Right atrium auricular region (tissue), 2 donors: Measurements from ENCODE around the gene ASXL3. TPM values are rescaled to one million over a fixed set of nuclear protein-coding genes. Genes with fewer than 3 reads are reported as not detected.

Source experiments
- DNase-seq: peaks from one replicate; pipeline ENCODE4 v3.0.0-alpha.2; 2019; ENCODE audit warnings: low spot score
- H3K27ac ChIP-seq, 2 donors: fragments of 200-600 bp; sonication (generic); 1 replicate in 1 of 2; 2 replicates in 1 of 2; pipeline ENCODE4 v1.5.1; 2016 to 2019
- H3K27me3 ChIP-seq, 2 donors: fragments of 200-600 bp; sonication (generic); one replicate each; pipeline versions ENCODE4 v1.5.1 to v1.6.0; 2017 to 2019
- H3K36me3 ChIP-seq: fragments of 200-600 bp; sonication (generic); one replicate; pipeline ENCODE4 v1.5.1; 2016
- H3K4me1 ChIP-seq, 2 donors: fragments of 200-600 bp; sonication (generic); one replicate each; pipeline versions ENCODE4 v1.5.1 to v1.6.0; 2017 to 2019
- H3K4me3 ChIP-seq, 2 donors: fragments of 200-600 bp; sonication (generic); 1 replicate in 1 of 2; 2 replicates in 1 of 2; pipeline ENCODE4 v1.5.1; 2017 to 2019; ENCODE audit warnings: mild to moderate bottlenecking in 1 of 2, moderate library complexity in 1 of 2
- H3K9me3 ChIP-seq, 2 donors: fragments of 200-600 bp; sonication (generic); one replicate each; pipeline ENCODE4 v1.5.1; 2019
- total RNA-seq, 2 donors: library from RNA; depleted of rRNA; stranded (reverse); fragments of >200 nt; gene quantifications; one replicate each; pipeline ENCODE4 v1.1.0, GENCODE V29; 2016
- TF ChIP-seq, protein P1 (sequence below), 2 donors: fragments of 200-600 bp; sonication (generic); IDR thresholded peaks; one replicate each; pipeline ENCODE4 v1.5.1; 2019; ENCODE audit warnings: antibody characterized with exemption in 2 of 2

Gene ASXL3
- total RNA-seq, 2 donors from 2014 or later, result 2.6 to 4.8 TPM

DNA sequence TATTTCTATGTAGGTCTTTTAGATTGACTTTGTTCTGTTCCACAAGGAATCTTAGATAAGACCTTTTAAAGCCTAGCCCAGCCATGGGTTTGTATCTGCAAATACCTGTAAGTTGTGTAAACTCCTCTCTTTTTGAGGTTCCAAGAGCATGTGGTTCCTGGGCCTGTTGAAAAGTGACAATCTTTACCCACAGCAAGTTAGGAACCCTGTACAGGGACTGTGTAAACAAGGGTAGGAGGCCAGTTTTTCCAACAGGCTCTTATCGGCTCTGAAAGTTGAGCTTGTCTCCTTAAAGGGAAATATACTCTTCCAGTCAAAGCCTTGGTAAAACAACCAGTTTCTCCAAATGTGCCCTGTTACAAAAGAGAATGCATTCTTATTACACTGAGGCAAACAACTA lies 15.3 kb upstream of the ASXL3 start:
- no peak for DNase-seq
- H3K9me3 ChIP-seq, result peaks cover 0 to 6% of the 10 kb centered on the region in 2 donors
- TF ChIP-seq, protein P1, sequence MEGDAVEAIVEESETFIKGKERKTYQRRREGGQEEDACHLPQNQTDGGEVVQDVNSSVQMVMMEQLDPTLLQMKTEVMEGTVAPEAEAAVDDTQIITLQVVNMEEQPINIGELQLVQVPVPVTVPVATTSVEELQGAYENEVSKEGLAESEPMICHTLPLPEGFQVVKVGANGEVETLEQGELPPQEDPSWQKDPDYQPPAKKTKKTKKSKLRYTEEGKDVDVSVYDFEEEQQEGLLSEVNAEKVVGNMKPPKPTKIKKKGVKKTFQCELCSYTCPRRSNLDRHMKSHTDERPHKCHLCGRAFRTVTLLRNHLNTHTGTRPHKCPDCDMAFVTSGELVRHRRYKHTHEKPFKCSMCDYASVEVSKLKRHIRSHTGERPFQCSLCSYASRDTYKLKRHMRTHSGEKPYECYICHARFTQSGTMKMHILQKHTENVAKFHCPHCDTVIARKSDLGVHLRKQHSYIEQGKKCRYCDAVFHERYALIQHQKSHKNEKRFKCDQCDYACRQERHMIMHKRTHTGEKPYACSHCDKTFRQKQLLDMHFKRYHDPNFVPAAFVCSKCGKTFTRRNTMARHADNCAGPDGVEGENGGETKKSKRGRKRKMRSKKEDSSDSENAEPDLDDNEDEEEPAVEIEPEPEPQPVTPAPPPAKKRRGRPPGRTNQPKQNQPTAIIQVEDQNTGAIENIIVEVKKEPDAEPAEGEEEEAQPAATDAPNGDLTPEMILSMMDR (IDR thresholded peaks at IDR 0.05), result no peak
- H3K36me3 ChIP-seq, result no peaks in the 10 kb centered on the region
- H3K27me3 ChIP-seq, result no peaks in the 10 kb centered on the region
- H3K27ac ChIP-seq, result no peak overlapping the region
- no peaks in the 10 kb centered on the region for H3K4me1 ChIP-seq
- no peak overlapping the region for H3K4me3 ChIP-seq

DNA sequence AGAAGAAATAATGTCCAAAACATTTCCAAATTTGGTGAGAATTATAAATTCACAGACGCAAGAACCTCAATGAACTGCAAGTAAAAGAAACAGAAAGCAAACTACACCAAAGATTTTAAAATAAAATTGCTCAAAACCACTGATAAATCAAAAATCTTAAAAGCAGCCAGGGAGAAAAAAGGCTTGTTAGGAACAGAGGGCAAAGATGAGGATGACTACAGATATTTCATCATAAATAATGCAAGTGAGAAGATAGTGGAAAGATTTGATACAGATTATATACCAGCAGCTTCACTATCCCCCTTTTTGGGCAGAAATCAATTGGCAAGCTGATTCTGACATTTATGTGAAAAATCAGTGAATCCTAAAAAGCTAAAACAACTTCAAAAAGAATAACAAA lies 10.3 kb upstream of the ASXL3 start:
- Histone ChIP-seq H3K9me3 (peaks cover 0 to 6% of the 10 kb centered on the region in 2 donors), H3K36me3 (no peaks in the 10 kb centered on the region), H3K27ac (no peak overlapping the region), H3K4me1 (no peaks in the 10 kb centered on the region), H3K27me3 (no peaks in the 10 kb centered on the region), H3K4me3 (no peak overlapping the region)
- no peak for DNase-seq
- TF ChIP-seq, protein P1 (IDR thresholded peaks at IDR 0.05), result no peak

DNA sequence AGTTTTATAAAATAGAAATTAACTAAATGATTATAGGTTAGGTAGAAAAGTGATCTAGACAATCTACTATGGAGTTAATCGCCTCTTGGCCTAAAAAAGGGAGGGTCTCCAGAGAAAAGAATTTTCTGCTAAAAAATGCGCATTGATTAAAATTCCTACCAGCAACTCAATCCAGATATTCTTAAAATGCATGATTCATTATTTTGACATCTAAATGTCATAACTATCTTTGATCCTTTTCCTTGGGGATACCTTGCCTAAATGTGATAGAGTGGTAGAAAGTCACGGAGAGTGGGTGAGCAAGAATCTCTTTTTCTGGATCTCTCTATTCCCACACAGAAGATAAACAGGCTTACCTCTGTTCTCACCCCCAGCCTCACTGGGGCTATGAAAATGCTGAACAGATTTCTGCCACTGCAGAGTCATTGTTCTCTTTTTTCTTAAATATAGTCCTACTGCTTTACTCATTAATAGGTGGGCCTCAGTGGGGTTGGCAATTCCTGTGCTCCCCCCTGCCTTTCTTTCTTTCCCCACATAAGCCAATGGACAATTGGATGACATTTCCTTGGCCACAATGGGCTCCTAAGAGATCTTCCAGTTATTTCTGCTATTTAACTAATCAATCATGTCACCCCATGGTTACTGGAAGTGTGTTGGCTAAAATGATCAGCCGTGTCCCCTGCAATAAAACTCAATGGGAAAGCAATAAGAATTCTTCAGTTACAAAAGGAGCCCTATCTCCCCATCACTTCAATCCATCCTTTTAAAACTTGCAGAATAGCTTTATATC lies 5.8 kb upstream of the ASXL3 start:
- Histone ChIP-seq H3K4me1 (no peaks in the 10 kb centered on the region), H3K4me3 (no peak overlapping the region), H3K9me3 (peaks cover 0 to 6% of the 10 kb centered on the region in 2 donors), H3K36me3 (no peaks in the 10 kb centered on the region), H3K27ac (no peak overlapping the region), H3K27me3 (no peaks in the 10 kb centered on the region)
- TF ChIP-seq, protein P1 (IDR thresholded peaks at IDR 0.05), result no peak
- no peak for DNase-seq

DNA sequence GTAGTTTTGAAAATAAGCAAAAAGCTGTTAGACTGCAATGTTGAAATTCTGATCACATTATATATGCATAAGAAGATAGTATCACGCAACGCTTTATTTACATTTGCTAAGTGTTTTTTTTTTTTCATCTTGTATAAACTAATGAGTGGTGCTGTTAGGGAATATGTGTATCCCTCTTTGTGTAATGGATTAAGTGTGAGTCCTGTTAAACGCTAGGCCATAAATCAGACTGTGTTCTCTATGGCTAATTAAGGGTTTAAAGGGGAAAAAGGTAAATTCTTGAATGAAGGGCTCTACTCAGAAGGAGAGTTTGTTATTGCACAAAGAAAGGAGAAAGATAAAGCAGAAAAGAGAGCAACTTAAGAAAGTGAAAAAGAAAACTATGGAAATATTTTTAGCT lies 4.8 kb upstream of the ASXL3 start:
- Histone ChIP-seq H3K27me3 (no peaks in the 10 kb centered on the region), H3K4me3 (no peak overlapping the region), H3K27ac (no peak overlapping the region), H3K9me3 (no peaks in the 10 kb centered on the region), H3K36me3 (no peaks in the 10 kb centered on the region), H3K4me1 (no peaks in the 10 kb centered on the region)
- no peak for DNase-seq
- TF ChIP-seq, protein P1 (IDR thresholded peaks at IDR 0.05), result no peak

DNA sequence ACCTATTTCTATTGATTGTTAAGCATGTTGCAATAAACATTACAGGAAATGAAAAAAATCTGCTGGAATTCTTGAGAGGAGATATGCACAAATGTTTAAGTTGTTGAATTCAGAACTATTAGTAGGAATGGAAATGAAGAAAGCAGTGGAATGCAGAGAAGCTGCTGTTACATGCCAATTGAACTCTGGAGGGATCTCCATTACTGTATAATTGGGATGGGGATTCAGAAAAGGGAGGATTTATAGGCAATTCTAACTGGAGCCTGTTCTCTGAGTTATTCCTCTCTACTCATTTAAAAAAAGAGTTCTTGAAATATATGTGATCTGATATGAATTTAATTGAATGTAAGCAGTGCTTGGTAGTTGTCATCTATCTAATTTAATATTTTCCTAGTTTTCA lies 2.6 kb upstream of the ASXL3 start:
- H3K27ac ChIP-seq, result no peak overlapping the region
- TF ChIP-seq, protein P1 (IDR thresholded peaks at IDR 0.05), result no peak
- DNase-seq, result no peak
- H3K4me3 ChIP-seq, result no peak overlapping the region
- H3K36me3 ChIP-seq, result no peaks in the 10 kb centered on the region
- no peaks in the 10 kb centered on the region for H3K9me3 ChIP-seq
- H3K27me3 ChIP-seq, result no peaks in the 10 kb centered on the region
- H3K4me1 ChIP-seq, result no peaks in the 10 kb centered on the region
